K562 (cell line): ENCODE data around the gene DUSP23. TPM values are rescaled to one million over a fixed set of nuclear protein-coding genes. Genes with fewer than 3 reads are reported as not detected.

Source experiments
- ATAC-seq: fragments of 200-7000 bp; cut with Tn5 transposase; 3 replicates; pipeline ENCODE4 v1.9.1; 2020; ENCODE audit warnings: moderate library complexity
- BruUV-seq: library from RNA; stranded (reverse); fragments of 400-500 nt; replicated peaks from 2 replicates; lab custom pipeline; 2021; lab: Mats Ljungman, UMichigan
- CTCF ChIA-PET: fragments of 300-600 bp; formaldehyde crosslinking; extraction: SDS; loops from one replicate; lab custom pipeline; 2021; ENCODE audit warnings: low intra/inter-chr PET ratio; lab: Yijun Ruan, JAX
- POLR2A ChIA-PET: fragments of 300-600, 350-650 bp; sonication (Branson Sonifier 250); formaldehyde crosslinking; extraction: SDS; loops from one replicate; lab custom pipeline; 2021; ENCODE audit warnings: antibody characterized with exemption, inconsistent platforms; lab: Yijun Ruan, JAX
- DNase-seq, 4 experiments: peaks; one replicate each; pipeline versions ENCODE4 v3.0.0 to v3.0.0-alpha.2; 2011 to 2018; ENCODE audit warnings: low spot score in 3 of 4, mixed read lengths in 3 of 4; ENCODE audit errors: extremely low read depth in 1 of 4
- FAIRE-seq: peaks from 2 replicates; lab custom pipeline; 2011; peaks lifted over from hg19 to GRCh38; lab: Jason Lieb, UNC
- H2AFZ ChIP-seq: 2 replicates; pipeline ENCODE4 v1.6.0; 2011; ENCODE audit warnings: low read depth, low read length, control low read depth, inconsistent platforms
- H3K27ac ChIP-seq: fragments of 200-600 bp; 3 replicates; pipeline ENCODE4 v1.8.0; 2011; ENCODE audit warnings: low read depth, mild to moderate bottlenecking, control low read depth, inconsistent platforms, low read length, moderate library complexity, mixed read lengths; ENCODE audit errors: extremely low read depth
- H3K27me3 ChIP-seq, 2 experiments: fragments of 300-600 bp in 1 of 2; 2 replicates in 1 of 2; 3 replicates in 1 of 2; pipeline versions ENCODE4 v1.6.0 to v1.8.0; 2011; ENCODE audit warnings: inconsistent platforms in 2 of 2, low read length in 2 of 2, mild to moderate bottlenecking in 1 of 2, mixed read lengths in 1 of 2, moderate library complexity in 1 of 2; ENCODE audit not compliant: control insufficient read depth in 2 of 2, insufficient read depth in 2 of 2
- H3K36me3 ChIP-seq: fragments of 300-600 bp; 3 replicates; pipeline ENCODE4 v1.8.0; 2011; ENCODE audit warnings: mild to moderate bottlenecking, low read length, inconsistent platforms; ENCODE audit not compliant: control insufficient read depth, insufficient read depth
- H3K4me1 ChIP-seq, 2 experiments: fragments of 200-600 bp in 1 of 2; replicated peaks in 1 of 2; 2 replicates in 1 of 2; 3 replicates in 1 of 2; pipeline versions ENCODE4 v1.5.1 to v1.8.0; 2011; ENCODE audit warnings: inconsistent platforms in 2 of 2, low read length in 2 of 2, mild to moderate bottlenecking in 1 of 2, mixed read lengths in 1 of 2, moderate library complexity in 1 of 2; ENCODE audit not compliant: control insufficient read depth in 2 of 2, insufficient read depth in 2 of 2
- H3K4me2 ChIP-seq: 2 replicates; pipeline ENCODE4 v1.6.1; 2011; ENCODE audit warnings: low read length, control low read depth, inconsistent platforms, mixed read lengths; ENCODE audit not compliant: insufficient read depth
- H3K4me3 ChIP-seq: fragments of 200-600 bp; sonication (generic), shearing (Covaris generic); 2 replicates; pipeline ENCODE4 v1.5.1; 2016; ENCODE audit warnings: control low read depth, inconsistent platforms
- H3K79me2 ChIP-seq: fragments of 200-600 bp; 3 replicates; pipeline ENCODE4 v1.8.0; 2011; ENCODE audit warnings: low read length, inconsistent platforms; ENCODE audit not compliant: control insufficient read depth, insufficient read depth
- H3K9ac ChIP-seq, 2 experiments: 2 replicates each; pipeline versions ENCODE4 v1.6.0 to v1.6.1; 2011; ENCODE audit warnings: low read depth in 2 of 2, low read length in 2 of 2, control low read depth in 1 of 2, inconsistent platforms in 1 of 2, mild to moderate bottlenecking in 1 of 2, mixed read lengths in 1 of 2; ENCODE audit not compliant: insufficient read depth in 1 of 2
- H3K9me1 ChIP-seq: one replicate; pipeline ENCODE4 v1.6.0; 2011; ENCODE audit warnings: inconsistent platforms, mild to moderate bottlenecking, low read length, moderate library complexity; ENCODE audit not compliant: control insufficient read depth, insufficient read depth
- H3K9me3 ChIP-seq: replicated peaks from 2 replicates; pipeline ENCODE4 v1.5.1; 2011; ENCODE audit warnings: low read depth, low read length, inconsistent platforms; ENCODE audit not compliant: control insufficient read depth, insufficient read depth
- H4K20me1 ChIP-seq: replicated peaks from 2 replicates; pipeline ENCODE4 v1.6.1; 2011; ENCODE audit warnings: low read length, inconsistent platforms, mixed read lengths; ENCODE audit not compliant: control insufficient read depth, insufficient read depth
- CBFB ChIP-seq: sonication (generic); formaldehyde crosslinking; IDR thresholded peaks from 2 replicates; pipeline ENCODE4 v1.4.0; 2020; ENCODE audit warnings: mild to moderate bottlenecking, missing genetic modification reagents
- EP400 ChIP-seq: fragments of 450-650 bp; IDR thresholded peaks from 2 replicates; pipeline ENCODE4 v1.6.1; 2017; ENCODE audit warnings: antibody characterized with exemption, mild to moderate bottlenecking, moderate library complexity
- FOXK2 ChIP-seq, 2 experiments: fragments of 450-650 bp; IDR thresholded peaks in 1 of 2; conservative IDR thresholded peaks in 1 of 2; 2 replicates each; pipeline ENCODE4 v1.6.1; 2016; ENCODE audit warnings: low read depth in 2 of 2, mild to moderate bottlenecking in 1 of 2
- ILK ChIP-seq: fragments of 450-650 bp; IDR thresholded peaks from 2 replicates; pipeline ENCODE4 v1.6.1; 2016; ENCODE audit warnings: missing genetic modification characterization, low read depth, mild to moderate bottlenecking, missing compliant biosample characterization, moderate library complexity, borderline replicate concordance
- NCOA6 ChIP-seq: fragments of 450-650 bp; IDR thresholded peaks from 2 replicates; pipeline ENCODE4 v1.6.1; 2017; ENCODE audit warnings: mild to moderate bottlenecking
- SRSF7 ChIP-seq: fragments of 200-400 bp; formaldehyde crosslinking; optimal IDR thresholded peaks from 2 replicates; pipeline ENCODE3; 2017; ENCODE audit warnings: mild to moderate bottlenecking, low read depth, low read length
- ZNF212 ChIP-seq: fragments of 450-650 bp; formaldehyde crosslinking; IDR thresholded peaks from 2 replicates; pipeline ENCODE4 v1.4.0; 2020; ENCODE audit warnings: mild to moderate bottlenecking
- WGBS: fragments of 100-300 bp; shearing (Covaris generic); methylation state at CpG from one replicate; pipeline ENCODE4 v1.1.6; 2016; ENCODE audit warnings: low coverage, mixed read lengths; ENCODE audit not compliant: insufficient coverage; ENCODE audit errors: missing lambda C conversion rate; 5-methylcytosine and 5-hydroxymethylcytosine counted together
- in situ Hi-C: fragments of 300-500 bp; cut with MboI; formaldehyde crosslinking; loops from 4 replicates; pipeline ENCODE4 v1.15.0; 2018; ENCODE audit warnings: inconsistent platforms, mixed read lengths
- intact Hi-C: fragments of 100-400 bp; cut with micrococcal nuclease; formaldehyde crosslinking; loops from 2 replicates; pipeline ENCODE4 v1.14.2; 2022
- polyA plus RNA-seq, 8 experiments: library from polyadenylated mRNA; depleted of rRNA in 4 of 8; stranded (reverse) in 5 of 8; unstranded in 3 of 8; fragments of >200 nt; fragmentation: Nextera tagmentation in 2 of 8; fragmentation: Illumina TruSeq in 1 of 8; extraction: Ambion mirVana in 2 of 8; extraction: Trizol in 1 of 8; gene quantifications; 2 replicates each; pipeline versions ENCODE4 v1.2.1 to v1.2.3, GENCODE V29; 2011 to 2014; ENCODE audit warnings: inconsistent platforms in 1 of 8, missing spikeins in 1 of 8
- total RNA-seq, 7 experiments: library from RNA; depleted of rRNA in 6 of 7; stranded (reverse); fragments of >200 nt in 6 of 7; fragmentation: Illumina TruSeq in 2 of 7; extraction: Trizol in 2 of 7; gene quantifications; 2 replicates each; pipeline versions ENCODE4 v1.2.1 to v1.2.3, GENCODE V29; 2011 to 2021; ENCODE audit warnings: low replicate concordance in 1 of 7

The DUSP23 gene
- total and polyA plus RNA-seq, 9 of the 15 experiments (the other 6 are each of a cell fraction or from before 2014, with no cell fraction given), result 1.0 to 34.8 (median 13.7) TPM

- Histone ChIP-seq H3K27ac (no peak overlapping the region), H2AFZ (no peak overlapping the region), H3K4me2 (no peak overlapping the region), H3K9me1 (no peaks in the 10 kb centered on the region), H3K4me3 (no peak overlapping the region), H3K27me3 (peaks cover 5 to 22% of the 10 kb centered on the region in 2 experiments; a peak in 4 of 5 replicates), H3K36me3 (no peaks in the 10 kb centered on the region), H3K9ac (no peak overlapping the region), H3K79me2 (no peaks in the 10 kb centered on the region), H3K4me1 (no peaks in the 10 kb centered on the region), H4K20me1 (0 out of 2 replicates have a peak, but pooled peaks cover 3% of the 10 kb centered on the region), H3K9me3 (no peaks in the 10 kb centered on the region)
- intact Hi-C loops, result loop anchor here (5.0 to 10.0 kb wide), 2 partner anchors 142 to 581 kb away; no protein-coding TSS in a partner anchor
- FAIRE-seq (no peak), ATAC-seq (no peak), DNase-seq (no peak)
- 0% methylated on average over 5 of the region's 5 CpGs for WGBS
- POLR2A ChIA-PET, result no interaction called here
- BruUV-seq, result no TSS peak
- in situ Hi-C loops, result loop anchor here (5.0 kb wide), 1 partner anchor 212 kb away; no protein-coding TSS in a partner anchor
- TF ChIP-seq CBFB (CRISPR knock-in tag) (no peak), ZNF212 (CRISPR knock-in tag) (no peak), SRSF7 (no peak), ILK (tag) (no peak), NCOA6 (no peak), FOXK2 (conservative IDR thresholded peaks at IDR 0.05 in 1 of 2, IDR thresholded peaks at IDR 0.05 in 1 of 2; ENCODE audit: low read depth in 2 of 2) (no peak), EP400 (no peak)
- CTCF ChIA-PET, result no interaction called here
Measured at GRCh38 chr1:159795534-159795933, 14.8 kb downstream of the DUSP23 start.
